MM.1S (cell line): Measurements from ENCODE around the gene NALCN.

Experiments used
- DNase-seq: peaks from one replicate; pipeline ENCODE4 v3.0.0-alpha.2; 2015
- H2AFZ ChIP-seq: fragments of 300-600 bp; sonication (generic); 2 replicates; pipeline ENCODE4 v1.6.0; 2016; ENCODE audit warnings: antibody characterized with exemption, low read length
- H3F3A ChIP-seq: fragments of 300-600 bp; sonication (generic); 2 replicates; pipeline ENCODE4 v1.6.1; 2016; ENCODE audit warnings: mild to moderate bottlenecking, antibody characterized with exemption, low read length, moderate library complexity, mixed read lengths; ENCODE audit not compliant: insufficient read depth
- H3K27ac ChIP-seq: fragments of 300-600 bp; sonication (generic); 2 replicates; pipeline ENCODE4 v1.5.1; 2016; ENCODE audit warnings: mild to moderate bottlenecking, low read length
- H3K27me3 ChIP-seq: fragments of 300-600 bp; sonication (generic); replicated peaks from 2 replicates; pipeline ENCODE4 v1.6.0; 2016; ENCODE audit warnings: low read length; ENCODE audit not compliant: insufficient read depth
- H3K36me3 ChIP-seq: fragments of 300-600 bp; sonication (generic); replicated peaks from 2 replicates; pipeline ENCODE4 v1.6.1; 2016; ENCODE audit warnings: mild to moderate bottlenecking, low read length, mixed read lengths; ENCODE audit not compliant: insufficient read depth
- H3K4me1 ChIP-seq: fragments of 300-600 bp; sonication (generic); 2 replicates; pipeline ENCODE4 v1.6.1; 2016; ENCODE audit warnings: low read length, mixed read lengths
- H3K4me2 ChIP-seq: fragments of 300-600 bp; sonication (generic); 2 replicates; pipeline ENCODE4 v1.6.0; 2016; ENCODE audit warnings: low read depth, low read length
- H3K4me3 ChIP-seq: fragments of 300-600 bp; sonication (generic); 2 replicates; pipeline ENCODE4 v1.5.1; 2016; ENCODE audit warnings: low read length, mixed read lengths
- H3K79me2 ChIP-seq: fragments of 300-600 bp; sonication (generic); 2 replicates; pipeline ENCODE4 v1.6.1; 2016; ENCODE audit warnings: mixed run types, low read length, mixed read lengths
- H3K9ac ChIP-seq: fragments of 300-600 bp; sonication (generic); 2 replicates; pipeline ENCODE4 v1.6.1; 2016; ENCODE audit warnings: low read length, mixed read lengths
- H3K9me2 ChIP-seq: fragments of 300-600 bp; sonication (generic); replicated peaks from 2 replicates; pipeline ENCODE4 v1.6.1; 2016; ENCODE audit warnings: mild to moderate bottlenecking, low read length, mixed read lengths; ENCODE audit not compliant: insufficient read depth
- H3K9me3 ChIP-seq: fragments of 300-600 bp; sonication (generic); replicated peaks from 2 replicates; pipeline ENCODE4 v1.6.1; 2016; ENCODE audit warnings: mild to moderate bottlenecking, low read length, mixed read lengths; ENCODE audit not compliant: insufficient read depth
- H4K20me1 ChIP-seq: fragments of 300-600 bp; sonication (generic); 2 replicates; pipeline ENCODE4 v1.6.1; 2016; ENCODE audit warnings: mild to moderate bottlenecking, low read length, moderate library complexity, mixed read lengths; ENCODE audit not compliant: insufficient read depth
- EZH2 ChIP-seq: fragments of 300-600 bp; sonication (generic); optimal IDR thresholded peaks from 2 replicates; pipeline ENCODE3; 2017; ENCODE audit warnings: low read depth, mild to moderate bottlenecking, antibody characterized with exemption, low read length, mixed read lengths
- EZH2phosphoT487 ChIP-seq: fragments of 300-600 bp; sonication (generic); IDR thresholded peaks from 2 replicates; pipeline ENCODE4 v1.6.1; 2018; ENCODE audit warnings: antibody characterized with exemption, low read length
- TF ChIP-seq, protein P1 (sequence below): fragments of 300-600 bp; sonication (generic); IDR thresholded peaks from 2 replicates; pipeline ENCODE4 v1.5.1; 2016; ENCODE audit warnings: antibody characterized with exemption, low read length, mixed read lengths

The NALCN gene

DNA sequence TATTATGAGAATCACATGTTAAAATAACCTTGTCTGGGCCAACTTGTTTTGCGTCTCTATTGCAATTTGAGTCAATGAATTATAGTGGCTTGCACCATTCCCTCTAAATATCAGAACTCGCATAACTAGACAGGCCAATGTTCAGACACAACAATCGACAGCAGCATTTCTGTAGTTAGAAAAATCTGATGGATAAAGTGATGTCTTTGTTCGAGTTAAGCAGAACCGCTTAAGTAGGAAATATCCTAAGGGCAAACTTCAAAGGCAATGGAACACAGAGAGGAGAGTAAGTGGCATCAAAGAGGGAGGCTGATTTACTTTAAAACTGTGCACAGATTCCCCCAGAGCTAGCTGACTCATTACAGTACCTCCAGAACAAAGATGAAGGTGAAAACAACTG is 333.9 kb downstream of the NALCN start:
- DNase-seq = no peak
- TF ChIP-seq, protein P1, sequence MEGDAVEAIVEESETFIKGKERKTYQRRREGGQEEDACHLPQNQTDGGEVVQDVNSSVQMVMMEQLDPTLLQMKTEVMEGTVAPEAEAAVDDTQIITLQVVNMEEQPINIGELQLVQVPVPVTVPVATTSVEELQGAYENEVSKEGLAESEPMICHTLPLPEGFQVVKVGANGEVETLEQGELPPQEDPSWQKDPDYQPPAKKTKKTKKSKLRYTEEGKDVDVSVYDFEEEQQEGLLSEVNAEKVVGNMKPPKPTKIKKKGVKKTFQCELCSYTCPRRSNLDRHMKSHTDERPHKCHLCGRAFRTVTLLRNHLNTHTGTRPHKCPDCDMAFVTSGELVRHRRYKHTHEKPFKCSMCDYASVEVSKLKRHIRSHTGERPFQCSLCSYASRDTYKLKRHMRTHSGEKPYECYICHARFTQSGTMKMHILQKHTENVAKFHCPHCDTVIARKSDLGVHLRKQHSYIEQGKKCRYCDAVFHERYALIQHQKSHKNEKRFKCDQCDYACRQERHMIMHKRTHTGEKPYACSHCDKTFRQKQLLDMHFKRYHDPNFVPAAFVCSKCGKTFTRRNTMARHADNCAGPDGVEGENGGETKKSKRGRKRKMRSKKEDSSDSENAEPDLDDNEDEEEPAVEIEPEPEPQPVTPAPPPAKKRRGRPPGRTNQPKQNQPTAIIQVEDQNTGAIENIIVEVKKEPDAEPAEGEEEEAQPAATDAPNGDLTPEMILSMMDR = no peak
- TF ChIP-seq EZH2phosphoT487 (no peak), EZH2 (no peak)
- H3F3A ChIP-seq = no peaks in the 10 kb centered on the region
- no peak overlapping the region for H2AFZ ChIP-seq
- H3K27ac ChIP-seq = no peak overlapping the region
- no peaks in the 10 kb centered on the region for H3K9me3 ChIP-seq
- no peaks in the 10 kb centered on the region for H3K4me1 ChIP-seq
- H3K4me2 ChIP-seq = no peak overlapping the region
- H3K9ac ChIP-seq = no peak overlapping the region
- H3K36me3 ChIP-seq = no peaks in the 10 kb centered on the region
- no peaks in the 10 kb centered on the region for H3K9me2 ChIP-seq
- H3K4me3 ChIP-seq = no peak overlapping the region
- no peaks in the 10 kb centered on the region for H3K27me3 ChIP-seq
- H4K20me1 ChIP-seq = no peaks in the 10 kb centered on the region
- no peaks in the 10 kb centered on the region for H3K79me2 ChIP-seq

DNA sequence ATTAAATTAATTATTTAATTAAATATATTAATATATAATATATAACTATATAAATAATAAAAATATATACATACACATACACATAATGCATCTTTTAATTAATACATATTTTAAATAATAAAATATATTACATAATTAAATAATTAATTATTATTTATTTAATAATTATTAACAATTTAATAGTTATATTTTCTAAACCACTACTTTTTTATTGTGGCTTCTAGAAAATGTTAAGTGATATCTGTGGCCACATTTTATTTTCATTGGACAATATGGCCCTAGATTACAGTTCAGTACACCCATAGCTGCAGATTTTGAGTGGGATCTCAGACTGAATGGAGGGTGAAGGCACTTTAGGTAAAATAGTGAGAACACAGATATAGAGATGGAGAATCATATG is 335.7 kb downstream of the NALCN start:
- Histone ChIP-seq H3K27ac (no peak overlapping the region), H3K9me3 (no peaks in the 10 kb centered on the region), H3K9ac (no peak overlapping the region), H3K4me2 (no peak overlapping the region), H4K20me1 (no peaks in the 10 kb centered on the region), H3K27me3 (no peaks in the 10 kb centered on the region), H2AFZ (no peak overlapping the region), H3K79me2 (no peaks in the 10 kb centered on the region), H3K36me3 (no peaks in the 10 kb centered on the region), H3K4me1 (no peaks in the 10 kb centered on the region), H3F3A (no peaks in the 10 kb centered on the region), H3K9me2 (no peaks in the 10 kb centered on the region), H3K4me3 (no peak overlapping the region)
- no peak for DNase-seq
- TF ChIP-seq EZH2phosphoT487 (no peak), EZH2 (no peak)
- TF ChIP-seq, protein P1 = no peak

DNA sequence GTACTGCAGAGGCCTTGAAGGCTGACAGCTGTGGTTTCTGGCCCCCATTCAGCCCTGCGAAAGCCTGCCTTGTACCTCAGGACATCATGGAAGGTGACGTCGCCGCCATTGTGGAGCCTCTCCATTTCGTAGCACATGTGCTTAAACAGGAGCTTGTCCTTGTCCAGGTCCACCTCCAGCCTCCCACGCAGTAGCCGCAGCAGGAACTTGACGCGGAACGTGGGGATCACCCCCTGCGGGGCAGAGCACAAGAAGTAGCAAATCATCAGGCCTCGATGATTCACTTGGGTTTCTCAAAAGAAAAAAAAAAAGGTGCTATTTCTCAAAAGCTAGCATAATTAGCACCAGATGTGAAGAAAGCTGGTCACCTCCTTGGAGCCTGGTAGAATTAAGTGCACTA is 351.0 kb downstream of the NALCN start:
- H3K4me1 ChIP-seq = no peaks in the 10 kb centered on the region
- no peak for DNase-seq
- no peak overlapping the region for H3K4me3 ChIP-seq
- H3K9me3 ChIP-seq = no peaks in the 10 kb centered on the region
- H3K4me2 ChIP-seq = no peak overlapping the region
- H3K9me2 ChIP-seq = no peaks in the 10 kb centered on the region
- H3K79me2 ChIP-seq = no peaks in the 10 kb centered on the region
- no peaks in the 10 kb centered on the region for H3K36me3 ChIP-seq
- TF ChIP-seq EZH2phosphoT487 (no peak), EZH2 (no peak)
- TF ChIP-seq, protein P1 = no peak
- no peaks in the 10 kb centered on the region for H3F3A ChIP-seq
- H3K27ac ChIP-seq = no peak overlapping the region
- no peaks in the 10 kb centered on the region for H3K27me3 ChIP-seq
- no peak overlapping the region for H3K9ac ChIP-seq
- no peak overlapping the region for H2AFZ ChIP-seq
- no peaks in the 10 kb centered on the region for H4K20me1 ChIP-seq
